OCI-LY7 (cell line): Measurements from ENCODE around the gene ABCA7.

Experiments
- EZH2phosphoT487 ChIP-seq: fragments of 200-600 bp; sonication (generic); IDR thresholded peaks from 2 replicates; pipeline ENCODE4 v1.6.1; 2018; ENCODE audit warnings: low read depth, borderline replicate concordance, mild to moderate bottlenecking, mixed run types, antibody characterized with exemption, low read length, moderate library complexity, mixed read lengths
- TF ChIP-seq, protein P1 (sequence below): fragments of 200-600 bp; sonication (generic); conservative IDR thresholded peaks from 2 replicates; pipeline ENCODE4 v1.5.1; 2014; ENCODE audit warnings: mild to moderate bottlenecking, antibody characterized with exemption, low read length, moderate library complexity, mixed read lengths

DNA sequence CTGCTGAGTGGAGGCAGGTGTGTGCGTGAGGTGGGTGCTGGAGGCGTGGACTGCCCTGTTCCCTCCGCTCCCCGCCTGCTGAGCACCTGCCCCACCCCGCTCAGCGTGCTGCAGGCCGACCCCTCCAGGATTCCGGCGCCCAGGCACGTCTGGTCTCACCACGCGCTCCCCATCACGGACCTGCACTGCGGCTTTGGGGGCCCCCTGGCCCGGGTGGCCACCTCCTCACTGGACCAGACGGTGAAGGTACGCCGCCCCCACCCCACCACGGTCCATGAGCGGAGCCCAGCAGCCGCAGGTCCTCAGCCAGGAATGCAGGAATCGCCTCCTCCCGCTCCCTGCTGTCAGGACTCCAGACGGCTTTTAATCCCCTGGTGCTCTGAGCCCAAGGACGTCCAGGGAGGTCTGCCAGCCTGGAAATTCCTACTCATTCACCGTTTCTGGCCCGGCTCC is 49.8 kb upstream of the ABCA7 start:
- TF ChIP-seq, protein P1, sequence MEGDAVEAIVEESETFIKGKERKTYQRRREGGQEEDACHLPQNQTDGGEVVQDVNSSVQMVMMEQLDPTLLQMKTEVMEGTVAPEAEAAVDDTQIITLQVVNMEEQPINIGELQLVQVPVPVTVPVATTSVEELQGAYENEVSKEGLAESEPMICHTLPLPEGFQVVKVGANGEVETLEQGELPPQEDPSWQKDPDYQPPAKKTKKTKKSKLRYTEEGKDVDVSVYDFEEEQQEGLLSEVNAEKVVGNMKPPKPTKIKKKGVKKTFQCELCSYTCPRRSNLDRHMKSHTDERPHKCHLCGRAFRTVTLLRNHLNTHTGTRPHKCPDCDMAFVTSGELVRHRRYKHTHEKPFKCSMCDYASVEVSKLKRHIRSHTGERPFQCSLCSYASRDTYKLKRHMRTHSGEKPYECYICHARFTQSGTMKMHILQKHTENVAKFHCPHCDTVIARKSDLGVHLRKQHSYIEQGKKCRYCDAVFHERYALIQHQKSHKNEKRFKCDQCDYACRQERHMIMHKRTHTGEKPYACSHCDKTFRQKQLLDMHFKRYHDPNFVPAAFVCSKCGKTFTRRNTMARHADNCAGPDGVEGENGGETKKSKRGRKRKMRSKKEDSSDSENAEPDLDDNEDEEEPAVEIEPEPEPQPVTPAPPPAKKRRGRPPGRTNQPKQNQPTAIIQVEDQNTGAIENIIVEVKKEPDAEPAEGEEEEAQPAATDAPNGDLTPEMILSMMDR = no peak
- TF ChIP-seq EZH2phosphoT487 = no peak
